Gastroesophageal sphincter (tissue), 4 donors: ENCODE measurements around the gene SMAD6. TPM values are rescaled to one million over a fixed set of nuclear protein-coding genes. Genes with fewer than 3 reads are reported as not detected.

Experiments used
- ATAC-seq: fragments of 150-250 bp; one replicate; pipeline ENCODE4 v1.9.1; 2016; ENCODE audit warnings: mild to moderate bottlenecking, moderate library complexity
- H3K27ac ChIP-seq, 4 donors: fragments of 200-600 bp; sonication (generic) in 3 of 4; 1 replicate in 3 of 4; 2 replicates in 1 of 4; pipeline ENCODE4 v1.5.1; 2016 to 2019
- H3K27me3 ChIP-seq: fragments of 200-600 bp; sonication (generic); one replicate; pipeline ENCODE4 v1.5.1; 2019
- H3K36me3 ChIP-seq, 2 donors: fragments of 200-600 bp; sonication (generic); one replicate each; pipeline ENCODE4 v1.5.1; 2019; ENCODE audit warnings: control low read depth in 1 of 2
- H3K4me1 ChIP-seq, 3 donors: fragments of 200-600 bp; sonication (generic); 1 replicate in 2 of 3; 2 replicates in 1 of 3; pipeline ENCODE4 v1.5.1; 2016 to 2019; ENCODE audit warnings: control low read depth in 2 of 3
- H3K4me3 ChIP-seq, 2 donors: fragments of 200-600 bp; sonication (generic); one replicate each; pipeline ENCODE4 v1.5.1; 2019; ENCODE audit warnings: mild to moderate bottlenecking in 1 of 2, moderate library complexity in 1 of 2
- H3K9me3 ChIP-seq, 3 donors: fragments of 200-600 bp; sonication (generic); one replicate each; pipeline ENCODE4 v1.5.1; 2017 to 2019; ENCODE audit warnings: control low read depth in 2 of 3
- EP300 ChIP-seq: sonication (generic); formaldehyde crosslinking; IDR thresholded peaks from one replicate; pipeline ENCODE4 v1.6.1; 2017; ENCODE audit warnings: antibody characterized with exemption, mild to moderate bottlenecking
- POLR2A ChIP-seq, 2 donors: fragments of 450-650 bp; IDR thresholded peaks; one replicate each; pipeline ENCODE4 v1.6.1; 2017; ENCODE audit warnings: antibody characterized with exemption in 2 of 2, mild to moderate bottlenecking in 2 of 2, moderate library complexity in 1 of 2
- POLR2AphosphoS5 ChIP-seq: sonication (generic); formaldehyde crosslinking; IDR thresholded peaks from one replicate; pipeline ENCODE4 v1.6.1; 2017; ENCODE audit warnings: antibody characterized with exemption
- WGBS, 2 donors: methylation state at CpG; one replicate each; pipeline ENCODE4 v1.1.5; 2018; ENCODE audit warnings: low coverage in 1 of 2; 5-methylcytosine and 5-hydroxymethylcytosine counted together
- total RNA-seq, 4 donors: library from RNA; depleted of rRNA; stranded (reverse); fragments of >200 nt; gene quantifications; one replicate each; pipeline ENCODE4 v1.1.0, GENCODE V29; 2016
- TF ChIP-seq, protein P1 (sequence below), 4 experiments: fragments of 200-600 bp in 2 of 4; fragments of 450-650 bp in 2 of 4; sonication (generic) in 1 of 4; IDR thresholded peaks; one replicate each; pipeline ENCODE4 v1.5.1; 2017 to 2019; ENCODE audit warnings: antibody characterized with exemption in 4 of 4, mild to moderate bottlenecking in 2 of 4, moderate library complexity in 2 of 4

The SMAD6 gene
- total RNA-seq, 4 donors from 2014 or later = 9.9 to 11.2 (median 10.9) TPM

DNA sequence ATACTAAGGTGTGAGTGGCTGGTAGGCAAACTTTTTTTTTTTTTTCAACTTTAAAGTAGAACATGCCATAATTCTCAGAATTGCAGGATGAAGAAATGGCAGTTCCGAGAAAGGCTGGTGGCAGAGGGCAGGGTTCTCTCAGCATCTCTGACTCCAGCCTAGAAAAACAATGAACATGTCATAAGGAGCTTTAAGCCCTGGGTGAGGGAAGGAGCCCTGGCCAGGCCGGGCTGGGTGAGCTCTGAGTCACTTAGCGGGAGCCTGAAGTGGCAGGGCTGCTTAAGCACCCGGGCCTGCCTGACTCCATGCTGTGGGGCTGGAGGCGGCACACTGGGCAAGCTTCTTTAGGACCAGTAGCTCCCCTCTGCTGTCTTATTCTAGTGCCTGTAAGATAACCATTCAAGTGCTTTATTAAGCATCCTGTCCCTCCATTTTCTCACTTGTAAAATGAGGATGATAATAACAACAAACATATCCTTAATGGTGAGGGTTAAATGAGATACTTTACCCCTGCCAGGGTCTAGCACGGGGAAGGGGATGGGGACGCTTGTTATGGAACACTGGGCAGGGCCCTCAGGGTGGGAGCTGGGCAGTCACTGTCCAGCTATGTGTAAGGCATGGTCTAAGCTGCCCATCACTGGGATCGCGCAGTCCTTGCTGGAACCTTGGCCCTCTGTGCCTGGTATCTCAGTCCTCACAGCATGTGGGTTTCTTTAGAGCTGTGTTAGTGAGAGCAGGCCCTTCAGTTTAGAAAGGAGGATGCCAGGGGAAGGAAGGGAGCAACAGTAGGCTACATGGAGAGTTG is 18.4 kb downstream of the SMAD6 start:
- Histone ChIP-seq H3K9me3 (no peaks in the 10 kb centered on the region), H3K36me3 (peaks cover 0 to 22% of the 10 kb centered on the region in 2 donors), H3K4me1 (peaks cover 0 to 28% (median 5%) of the 10 kb centered on the region in 3 donors), H3K27ac (peak overlapping the region in 1 of 4 donors; percentile 15), H3K4me3 (no peak overlapping the region), H3K27me3 (no peaks in the 10 kb centered on the region)
- WGBS, 2 donors = 26 to 60% methylated on average over 2 to 3 of the region's 9 CpGs
- TF ChIP-seq POLR2AphosphoS5 (no peak), EP300 (no peak), POLR2A (IDR thresholded peaks at IDR 0.05) (no peak)
- TF ChIP-seq, protein P1, sequence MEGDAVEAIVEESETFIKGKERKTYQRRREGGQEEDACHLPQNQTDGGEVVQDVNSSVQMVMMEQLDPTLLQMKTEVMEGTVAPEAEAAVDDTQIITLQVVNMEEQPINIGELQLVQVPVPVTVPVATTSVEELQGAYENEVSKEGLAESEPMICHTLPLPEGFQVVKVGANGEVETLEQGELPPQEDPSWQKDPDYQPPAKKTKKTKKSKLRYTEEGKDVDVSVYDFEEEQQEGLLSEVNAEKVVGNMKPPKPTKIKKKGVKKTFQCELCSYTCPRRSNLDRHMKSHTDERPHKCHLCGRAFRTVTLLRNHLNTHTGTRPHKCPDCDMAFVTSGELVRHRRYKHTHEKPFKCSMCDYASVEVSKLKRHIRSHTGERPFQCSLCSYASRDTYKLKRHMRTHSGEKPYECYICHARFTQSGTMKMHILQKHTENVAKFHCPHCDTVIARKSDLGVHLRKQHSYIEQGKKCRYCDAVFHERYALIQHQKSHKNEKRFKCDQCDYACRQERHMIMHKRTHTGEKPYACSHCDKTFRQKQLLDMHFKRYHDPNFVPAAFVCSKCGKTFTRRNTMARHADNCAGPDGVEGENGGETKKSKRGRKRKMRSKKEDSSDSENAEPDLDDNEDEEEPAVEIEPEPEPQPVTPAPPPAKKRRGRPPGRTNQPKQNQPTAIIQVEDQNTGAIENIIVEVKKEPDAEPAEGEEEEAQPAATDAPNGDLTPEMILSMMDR (IDR thresholded peaks at IDR 0.05) = no peak
- peak; percentile 27 for ATAC-seq

DNA sequence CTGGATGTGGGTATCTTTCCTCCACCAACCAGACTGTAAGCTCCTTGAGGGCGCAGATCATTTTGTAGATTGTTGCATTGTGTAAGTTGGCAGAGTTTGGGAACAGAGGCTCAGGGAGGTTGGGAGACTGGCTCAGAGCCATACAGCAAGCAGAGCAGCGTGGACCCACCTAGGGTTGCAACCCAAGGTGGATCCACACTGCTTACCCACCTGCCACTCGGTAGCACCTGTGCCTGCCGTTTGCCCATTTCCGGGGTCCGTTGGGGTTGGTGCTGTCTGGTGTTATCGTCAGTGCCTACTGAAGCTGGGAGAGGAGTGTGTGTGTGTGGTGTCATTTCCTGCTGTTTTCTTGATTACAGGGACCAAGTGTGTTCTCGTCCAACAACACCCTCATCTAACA is 19.0 kb downstream of the SMAD6 start:
- 92% methylated on average over 2 of the region's 8 CpGs; no CpG with 5 or more reads in 1 of the 2 donors for WGBS, 2 donors
- H3K27ac ChIP-seq = no peak overlapping the region
- H3K4me1 ChIP-seq = peaks cover 0 to 32% (median 5%) of the 10 kb centered on the region in 3 donors

DNA sequence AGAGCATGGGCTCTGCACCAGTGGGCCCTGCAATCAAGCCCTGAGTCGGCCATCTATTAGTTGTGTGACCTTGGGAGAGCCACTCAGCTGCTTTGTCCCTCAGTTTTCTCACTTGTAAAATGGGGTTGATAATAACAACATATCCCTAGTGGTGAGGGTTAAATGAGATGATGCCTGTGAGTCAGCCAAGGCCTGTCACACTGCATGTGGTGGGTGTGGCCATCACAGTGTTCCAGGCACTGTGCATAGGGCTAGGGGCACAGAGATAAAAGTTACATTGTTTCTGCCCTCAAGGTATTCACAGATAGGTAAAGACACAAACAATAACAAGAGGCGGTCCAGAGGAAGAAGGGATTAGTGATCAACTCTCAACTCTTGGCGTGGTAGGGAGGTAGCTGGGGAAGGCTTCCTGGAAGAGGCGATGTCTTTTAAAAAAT is 19.5 kb downstream of the SMAD6 start:
- H3K36me3 ChIP-seq = peaks cover 0 to 18% of the 10 kb centered on the region in 2 donors
- no peaks in the 10 kb centered on the region for H3K9me3 ChIP-seq
- ATAC-seq = no peak
- no peak overlapping the region for H3K4me3 ChIP-seq
- H3K4me1 ChIP-seq = peaks cover 0 to 32% (median 5%) of the 10 kb centered on the region in 3 donors
- H3K27me3 ChIP-seq = no peaks in the 10 kb centered on the region
- no peak overlapping the region for H3K27ac ChIP-seq
- 100% methylated on average over 3 of the region's 4 CpGs for WGBS, 2 donors
- TF ChIP-seq EP300 (no peak), POLR2A (IDR thresholded peaks at IDR 0.05) (no peak), POLR2AphosphoS5 (no peak)
- TF ChIP-seq, protein P1 (IDR thresholded peaks at IDR 0.05) = no peak

More for the DNA sequence above, 19.0 kb downstream of the SMAD6 start:
- H3K36me3 ChIP-seq = peaks cover 0 to 22% of the 10 kb centered on the region in 2 donors
- no peak for ATAC-seq
- no peaks in the 10 kb centered on the region for H3K27me3 ChIP-seq
- H3K9me3 ChIP-seq = no peaks in the 10 kb centered on the region
- no peak overlapping the region for H3K4me3 ChIP-seq
- TF ChIP-seq POLR2AphosphoS5 (no peak), POLR2A (IDR thresholded peaks at IDR 0.05) (no peak), EP300 (no peak)
- TF ChIP-seq, protein P1 (IDR thresholded peaks at IDR 0.05) = no peak

DNA sequence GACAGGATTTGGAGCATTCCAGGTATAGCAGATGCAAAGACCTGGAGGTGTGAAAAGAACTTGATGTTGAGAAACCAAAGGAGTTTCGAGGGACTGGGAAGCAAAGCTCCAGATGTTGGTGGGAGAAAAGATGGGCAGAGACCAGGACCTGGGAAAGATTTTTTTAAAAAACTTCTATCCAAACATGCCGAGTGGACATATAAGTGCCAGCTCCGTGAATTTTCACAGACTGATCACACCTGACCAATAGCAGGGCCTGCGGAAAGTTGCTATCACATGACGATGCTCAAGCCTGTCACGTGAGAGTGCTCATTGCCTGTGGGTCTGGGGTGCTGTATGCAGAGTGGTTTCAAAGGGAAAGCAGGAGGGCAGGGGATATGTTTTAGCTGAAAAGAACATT is 19.9 kb downstream of the SMAD6 start:
- H3K27me3 ChIP-seq = no peaks in the 10 kb centered on the region
- H3K4me1 ChIP-seq = peaks cover 0 to 29% (median 5%) of the 10 kb centered on the region in 3 donors
- H3K36me3 ChIP-seq = peaks cover 0 to 14% of the 10 kb centered on the region in 2 donors
- ATAC-seq = no peak
- TF ChIP-seq, protein P1 (IDR thresholded peaks at IDR 0.05) = no peak
- TF ChIP-seq EP300 (no peak), POLR2A (IDR thresholded peaks at IDR 0.05) (no peak), POLR2AphosphoS5 (no peak)
- H3K4me3 ChIP-seq = no peak overlapping the region
- H3K27ac ChIP-seq = no peak overlapping the region
- 88 to 90% methylated on average over 6 of the region's 6 CpGs for WGBS, 2 donors
- H3K9me3 ChIP-seq = no peaks in the 10 kb centered on the region
